Measurements from ENCODE around the gene ZDHHC11B. TPM values are rescaled to one million over a fixed set of nuclear protein-coding genes. Genes with fewer than 3 reads are reported as not detected.
"Not testable (repeated sequence)": the region's sequence is repeated elsewhere in the genome, so short reads cannot be mapped to it uniquely, and the experiment has no call there.

ZDHHC11B gene
- total RNA-seq, 1 donor from 2014 or later, result 1.0 TPM

- H3K9me3 ChIP-seq (ENCODE audit: control insufficient read depth in 3 of 3, low read length in 3 of 3); H3K36me3 ChIP-seq (ENCODE audit: control insufficient read depth in 3 of 3, insufficient read depth in 3 of 3, low read length in 3 of 3); H3K27me3 ChIP-seq (ENCODE audit: control insufficient read depth in 3 of 3, insufficient read depth in 3 of 3, low read length in 3 of 3); H3K9ac ChIP-seq (ENCODE audit: low read depth in 1 of 3, low read length in 3 of 3); H3K4me1 ChIP-seq (ENCODE audit: control insufficient read depth in 3 of 3, insufficient read depth in 3 of 3, low read length in 3 of 3); H3K27ac ChIP-seq (ENCODE audit: low read depth, low read length); H3K4me3 ChIP-seq (ENCODE audit: low read length in 3 of 3): not testable (repeated sequence)
These were observed 26.9 kb upstream of the ZDHHC11B start for GRCh38 chr5:811384-811783.

GRCh38 chr5:807719-808514, 23.4 kb upstream of the ZDHHC11B start:
- not testable (repeated sequence) for H3K27me3 ChIP-seq (ENCODE audit: control insufficient read depth in 3 of 3, insufficient read depth in 3 of 3, low read length in 3 of 3); H3K4me1 ChIP-seq (ENCODE audit: control insufficient read depth in 3 of 3, insufficient read depth in 3 of 3, low read length in 3 of 3); H3K4me3 ChIP-seq (ENCODE audit: low read length in 3 of 3); H3K27ac ChIP-seq (ENCODE audit: low read depth, low read length); H3K36me3 ChIP-seq (ENCODE audit: control insufficient read depth in 3 of 3, insufficient read depth in 3 of 3, low read length in 3 of 3); H3K9me3 ChIP-seq (ENCODE audit: control insufficient read depth in 3 of 3, low read length in 3 of 3); H3K9ac ChIP-seq (ENCODE audit: low read depth in 1 of 3, low read length in 3 of 3)

- Histone ChIP-seq H3K27me3 (ENCODE audit: control insufficient read depth in 3 of 3, insufficient read depth in 3 of 3, low read length in 3 of 3) (no peaks in the 10 kb centered on the region), H3K4me3 (ENCODE audit: low read length in 3 of 3) (no peak overlapping the region), H3K9ac (ENCODE audit: low read depth in 1 of 3, low read length in 3 of 3) (no peak overlapping the region), H3K4me1 (ENCODE audit: control insufficient read depth in 3 of 3, insufficient read depth in 3 of 3, low read length in 3 of 3) (no peaks in the 10 kb centered on the region), H3K36me3 (ENCODE audit: control insufficient read depth in 3 of 3, insufficient read depth in 3 of 3, low read length in 3 of 3) (no peaks in the 10 kb centered on the region), H3K9me3 (ENCODE audit: control insufficient read depth in 3 of 3, low read length in 3 of 3) (peaks cover 0 to 3% (median 0%) of the 10 kb centered on the region in 3 donors), H3K27ac (ENCODE audit: low read depth, low read length) (no peak overlapping the region)
These were observed 16.9 kb upstream of the ZDHHC11B start for GRCh38 chr5:801472-801871.

GRCh38 chr5:801055-801454, 16.5 kb upstream of the ZDHHC11B start:
- H3K4me1 ChIP-seq (ENCODE audit: control insufficient read depth in 3 of 3, insufficient read depth in 3 of 3, low read length in 3 of 3); H3K9me3 ChIP-seq (ENCODE audit: control insufficient read depth in 3 of 3, low read length in 3 of 3); H3K27me3 ChIP-seq (ENCODE audit: control insufficient read depth in 3 of 3, insufficient read depth in 3 of 3, low read length in 3 of 3); H3K9ac ChIP-seq (ENCODE audit: low read depth in 1 of 3, low read length in 3 of 3); H3K4me3 ChIP-seq (ENCODE audit: low read length in 3 of 3); H3K27ac ChIP-seq (ENCODE audit: low read depth, low read length); H3K36me3 ChIP-seq (ENCODE audit: control insufficient read depth in 3 of 3, insufficient read depth in 3 of 3, low read length in 3 of 3): not testable (repeated sequence)

- H3K36me3 ChIP-seq (ENCODE audit: control insufficient read depth in 3 of 3, insufficient read depth in 3 of 3, low read length in 3 of 3); H3K27me3 ChIP-seq (ENCODE audit: control insufficient read depth in 3 of 3, insufficient read depth in 3 of 3, low read length in 3 of 3); H3K9ac ChIP-seq (ENCODE audit: low read depth in 1 of 3, low read length in 3 of 3); H3K4me1 ChIP-seq (ENCODE audit: control insufficient read depth in 3 of 3, insufficient read depth in 3 of 3, low read length in 3 of 3); H3K27ac ChIP-seq (ENCODE audit: low read depth, low read length); H3K4me3 ChIP-seq (ENCODE audit: low read length in 3 of 3); H3K9me3 ChIP-seq (ENCODE audit: control insufficient read depth in 3 of 3, low read length in 3 of 3): not testable (repeated sequence)
These were observed 14.1 kb upstream of the ZDHHC11B start for GRCh38 chr5:798505-799138.

GRCh38 chr5:797986-798385, 13.5 kb upstream of the ZDHHC11B start:
- H3K27me3 ChIP-seq (ENCODE audit: control insufficient read depth in 3 of 3, insufficient read depth in 3 of 3, low read length in 3 of 3); H3K4me1 ChIP-seq (ENCODE audit: control insufficient read depth in 3 of 3, insufficient read depth in 3 of 3, low read length in 3 of 3); H3K9ac ChIP-seq (ENCODE audit: low read depth in 1 of 3, low read length in 3 of 3); H3K4me3 ChIP-seq (ENCODE audit: low read length in 3 of 3); H3K9me3 ChIP-seq (ENCODE audit: control insufficient read depth in 3 of 3, low read length in 3 of 3); H3K27ac ChIP-seq (ENCODE audit: low read depth, low read length); H3K36me3 ChIP-seq (ENCODE audit: control insufficient read depth in 3 of 3, insufficient read depth in 3 of 3, low read length in 3 of 3): not testable (repeated sequence)

- H3K4me3 ChIP-seq (ENCODE audit: low read length in 3 of 3); H3K36me3 ChIP-seq (ENCODE audit: control insufficient read depth in 3 of 3, insufficient read depth in 3 of 3, low read length in 3 of 3); H3K9ac ChIP-seq (ENCODE audit: low read depth in 1 of 3, low read length in 3 of 3); H3K27me3 ChIP-seq (ENCODE audit: control insufficient read depth in 3 of 3, insufficient read depth in 3 of 3, low read length in 3 of 3); H3K4me1 ChIP-seq (ENCODE audit: control insufficient read depth in 3 of 3, insufficient read depth in 3 of 3, low read length in 3 of 3); H3K9me3 ChIP-seq (ENCODE audit: control insufficient read depth in 3 of 3, low read length in 3 of 3); H3K27ac ChIP-seq (ENCODE audit: low read depth, low read length): not testable (repeated sequence)
These were observed 11.3 kb upstream of the ZDHHC11B start for GRCh38 chr5:795873-796272.

- H3K27me3 ChIP-seq (ENCODE audit: control insufficient read depth in 3 of 3, insufficient read depth in 3 of 3, low read length in 3 of 3); H3K4me1 ChIP-seq (ENCODE audit: control insufficient read depth in 3 of 3, insufficient read depth in 3 of 3, low read length in 3 of 3); H3K36me3 ChIP-seq (ENCODE audit: control insufficient read depth in 3 of 3, insufficient read depth in 3 of 3, low read length in 3 of 3); H3K9me3 ChIP-seq (ENCODE audit: control insufficient read depth in 3 of 3, low read length in 3 of 3); H3K4me3 ChIP-seq (ENCODE audit: low read length in 3 of 3); H3K9ac ChIP-seq (ENCODE audit: low read depth in 1 of 3, low read length in 3 of 3); H3K27ac ChIP-seq (ENCODE audit: low read depth, low read length): not testable (repeated sequence)
These were observed 10.4 kb upstream of the ZDHHC11B start for GRCh38 chr5:794948-795347.

GRCh38 chr5:788703-789102, 4.2 kb upstream of the ZDHHC11B start:
- H3K9ac ChIP-seq (ENCODE audit: low read depth in 1 of 3, low read length in 3 of 3); H3K4me3 ChIP-seq (ENCODE audit: low read length in 3 of 3); H3K9me3 ChIP-seq (ENCODE audit: control insufficient read depth in 3 of 3, low read length in 3 of 3); H3K4me1 ChIP-seq (ENCODE audit: control insufficient read depth in 3 of 3, insufficient read depth in 3 of 3, low read length in 3 of 3); H3K27ac ChIP-seq (ENCODE audit: low read depth, low read length); H3K36me3 ChIP-seq (ENCODE audit: control insufficient read depth in 3 of 3, insufficient read depth in 3 of 3, low read length in 3 of 3); H3K27me3 ChIP-seq (ENCODE audit: control insufficient read depth in 3 of 3, insufficient read depth in 3 of 3, low read length in 3 of 3): not testable (repeated sequence)

GRCh38 chr5:787857-788233, 3.3 kb upstream of the ZDHHC11B start:
- H3K36me3 ChIP-seq (ENCODE audit: control insufficient read depth in 3 of 3, insufficient read depth in 3 of 3, low read length in 3 of 3); H3K27me3 ChIP-seq (ENCODE audit: control insufficient read depth in 3 of 3, insufficient read depth in 3 of 3, low read length in 3 of 3); H3K4me3 ChIP-seq (ENCODE audit: low read length in 3 of 3); H3K9ac ChIP-seq (ENCODE audit: low read depth in 1 of 3, low read length in 3 of 3); H3K9me3 ChIP-seq (ENCODE audit: control insufficient read depth in 3 of 3, low read length in 3 of 3); H3K27ac ChIP-seq (ENCODE audit: low read depth, low read length); H3K4me1 ChIP-seq (ENCODE audit: control insufficient read depth in 3 of 3, insufficient read depth in 3 of 3, low read length in 3 of 3): not testable (repeated sequence)
